GM12801 (cell line): ENCODE results near the gene TYMS.

Experiments used
- CTCF ChIP-seq: IDR thresholded peaks from one replicate; pipeline ENCODE4 v1.5.1; 2011; ENCODE audit warnings: control low read depth; ENCODE audit not compliant: insufficient read length; ENCODE audit errors: extremely low read depth

The TYMS gene

GRCh38 chr18:616380-616995 lies 41.0 kb upstream of the TYMS start:
- TF ChIP-seq CTCF: no peak

- TF ChIP-seq CTCF: no peak
Observed at GRCh38 chr18:617970-618504, 39.4 kb upstream of the TYMS start.

GRCh38 chr18:618618-619017 lies 38.8 kb upstream of the TYMS start:
- no peak for TF ChIP-seq CTCF

GRCh38 chr18:621291-622043 lies 36.0 kb upstream of the TYMS start:
- TF ChIP-seq CTCF: no peak

- no peak for TF ChIP-seq CTCF
Observed at GRCh38 chr18:622289-622688, 35.2 kb upstream of the TYMS start.

GRCh38 chr18:623761-624620 lies 33.5 kb upstream of the TYMS start:
- TF ChIP-seq CTCF: no peak

- no peak for TF ChIP-seq CTCF
Observed at GRCh38 chr18:627231-627630, 30.2 kb upstream of the TYMS start.
